NCI-H146 treated with DMSO at 0.1 percent for 48 hours (cell line): Measurements from ENCODE around the gene PCDHGC5.

Experiments
- DNase-seq: peaks from one replicate; lab custom pipeline; 2025; ENCODE audit not compliant: unreplicated experiment; lab: John Stamatoyannopoulos, UW

PCDHGC5 gene

DNA sequence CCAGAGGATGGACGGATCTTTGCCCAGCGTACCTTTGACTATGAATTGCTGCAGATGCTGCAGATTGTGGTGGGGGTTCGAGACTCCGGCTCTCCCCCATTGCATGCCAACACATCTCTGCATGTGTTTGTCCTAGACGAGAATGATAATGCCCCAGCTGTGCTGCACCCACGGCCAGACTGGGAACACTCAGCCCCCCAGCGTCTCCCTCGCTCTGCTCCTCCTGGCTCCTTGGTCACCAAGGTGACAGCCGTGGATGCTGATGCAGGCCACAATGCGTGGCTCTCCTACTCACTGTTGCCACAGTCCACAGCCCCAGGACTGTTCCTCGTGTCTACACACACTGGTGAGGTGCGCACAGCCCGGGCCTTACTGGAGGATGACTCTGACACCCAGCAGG, 1.9 kb downstream of the PCDHGC5 start:
- DNase-seq = no peak

DNA sequence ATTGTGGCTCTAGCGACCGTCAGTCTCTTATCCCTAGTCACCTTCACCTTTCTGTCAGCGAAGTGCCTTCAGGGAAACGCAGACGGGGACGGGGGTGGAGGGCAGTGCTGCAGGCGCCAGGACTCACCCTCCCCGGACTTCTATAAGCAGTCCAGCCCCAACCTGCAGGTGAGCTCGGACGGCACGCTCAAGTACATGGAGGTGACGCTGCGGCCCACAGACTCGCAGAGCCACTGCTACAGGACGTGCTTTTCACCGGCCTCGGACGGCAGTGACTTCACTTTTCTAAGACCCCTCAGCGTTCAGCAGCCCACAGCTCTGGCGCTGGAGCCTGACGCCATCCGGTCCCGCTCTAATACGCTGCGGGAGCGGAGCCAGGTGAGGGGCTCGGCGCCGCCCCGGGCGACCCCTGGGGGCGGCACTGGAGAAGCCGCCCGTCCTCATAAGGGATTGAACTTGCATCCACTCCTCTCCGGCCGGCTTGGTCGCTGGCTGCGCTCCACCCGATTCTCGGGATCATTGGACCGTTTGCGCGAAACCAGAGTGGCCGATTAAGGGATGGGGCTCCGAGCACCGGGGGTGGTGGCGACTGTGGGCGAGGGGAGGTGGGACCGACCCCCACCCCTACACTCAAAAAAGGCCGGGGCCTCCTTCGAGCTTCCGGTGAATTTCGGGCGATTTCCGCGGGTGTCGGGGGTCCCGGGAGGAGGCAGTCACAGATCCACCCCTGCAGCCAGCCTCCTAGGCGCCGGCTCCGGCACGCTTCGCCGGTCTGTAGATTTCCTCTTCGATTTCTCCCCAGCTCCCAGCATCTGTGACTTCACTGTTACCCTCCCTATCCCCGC, 2.7 kb downstream of the PCDHGC5 start:
- no peak for DNase-seq

DNA sequence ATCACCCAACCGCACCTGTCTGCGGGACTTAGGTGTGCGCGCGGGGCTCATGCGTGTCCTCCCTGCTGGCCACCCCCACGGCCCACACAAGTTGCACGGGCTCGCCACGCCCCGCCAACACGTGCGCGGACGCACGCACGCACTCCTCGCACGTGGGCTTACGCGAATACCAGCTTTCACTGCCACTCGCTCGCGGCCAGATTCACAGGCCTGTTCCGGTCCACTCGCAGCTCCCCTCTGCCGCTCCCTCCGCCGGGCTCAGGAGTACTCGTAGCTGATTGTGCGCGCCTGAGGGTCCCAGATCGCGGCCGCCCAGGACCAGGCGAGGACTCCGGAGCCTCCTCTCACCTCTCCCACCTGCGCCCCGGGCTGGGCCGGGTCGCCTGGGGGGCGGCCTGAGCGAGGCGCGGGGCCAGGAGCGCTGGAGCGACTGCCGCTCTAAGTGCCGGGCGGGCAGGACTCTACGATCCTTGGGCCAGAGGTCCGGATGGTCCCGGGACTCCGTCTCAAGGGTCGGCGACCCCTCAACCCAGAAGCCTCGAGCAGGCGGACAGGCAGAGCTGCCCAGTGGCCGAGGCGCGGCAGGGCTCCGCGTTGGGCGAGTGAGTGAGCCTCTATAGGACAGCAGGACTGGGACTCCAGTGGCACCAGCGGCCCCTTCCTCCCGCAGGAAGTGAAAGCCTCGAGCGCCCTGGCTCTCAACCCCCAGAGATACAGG, 3.4 kb downstream of the PCDHGC5 start:
- no peak for DNase-seq

- DNase-seq = no peak
Measured at GRCh38 chr5:141493500-141494422, 4.9 kb downstream of the PCDHGC5 start.

GRCh38 chr5:141494761-141495452, 6.0 kb downstream of the PCDHGC5 start:
- DNase-seq = no peak

DNA sequence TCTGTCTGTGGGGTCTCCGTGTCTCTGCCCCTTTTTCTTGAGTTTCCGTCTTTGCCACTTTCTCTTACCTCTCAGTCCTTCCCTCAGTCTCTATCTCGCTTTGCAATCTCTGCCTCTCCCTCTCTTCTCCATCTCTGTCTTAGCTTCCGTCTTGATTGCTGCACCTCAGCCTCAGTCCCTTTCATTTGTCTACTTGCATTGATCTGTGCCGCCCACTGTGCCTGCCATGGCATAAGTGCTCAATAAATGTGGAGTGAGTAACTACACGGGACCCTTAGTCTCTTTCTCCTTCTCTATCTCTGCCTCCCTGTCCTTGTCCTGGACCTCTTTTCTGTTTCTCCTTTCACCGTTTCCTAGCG, 6.6 kb downstream of the PCDHGC5 start:
- DNase-seq = no peak

DNA sequence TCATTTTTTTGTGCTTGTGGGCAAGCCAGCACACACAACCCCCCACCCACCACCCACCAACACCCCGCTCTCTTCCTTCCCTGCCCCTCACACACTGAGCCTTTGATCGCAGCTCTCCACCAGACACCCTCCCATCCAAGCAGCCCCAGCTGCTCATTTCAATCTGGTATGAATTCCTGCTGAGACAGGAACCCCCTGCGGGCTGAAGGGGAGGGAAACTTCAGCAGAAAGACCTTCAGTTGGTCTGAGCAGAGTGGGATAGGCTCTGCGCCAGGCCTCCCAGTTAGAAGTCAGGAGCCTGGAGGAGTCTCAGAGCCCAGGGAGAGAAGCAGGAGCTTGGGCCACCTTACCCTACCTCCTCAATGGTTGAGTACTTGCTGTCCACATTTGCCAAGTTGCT, 7.2 kb downstream of the PCDHGC5 start:
- peak; percentile 1 for DNase-seq

GRCh38 chr5:141501761-141502160, 12.9 kb downstream of the PCDHGC5 start:
- DNase-seq = no peak

DNA sequence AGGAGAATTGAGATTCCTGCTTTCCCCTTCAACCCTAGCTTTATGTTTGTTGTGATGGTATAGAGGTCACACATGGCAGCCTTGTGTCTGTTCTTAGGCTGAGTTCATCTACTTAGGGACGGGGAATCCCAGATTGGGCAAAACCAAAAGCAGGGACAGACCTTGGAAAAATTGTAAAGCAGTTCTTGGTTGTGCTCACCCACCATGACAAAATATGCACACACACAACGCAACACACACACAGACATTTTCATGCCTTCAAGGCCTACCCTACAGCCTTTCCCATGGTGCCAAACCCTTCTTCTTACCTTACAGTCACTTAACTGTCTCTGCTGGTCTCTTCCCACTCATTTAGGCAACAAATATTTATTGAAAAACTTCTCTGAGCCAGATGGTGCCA, 14.8 kb downstream of the PCDHGC5 start:
- no peak for DNase-seq

- DNase-seq = no peak
Measured at GRCh38 chr5:141504216-141504615, 15.3 kb downstream of the PCDHGC5 start.

DNA sequence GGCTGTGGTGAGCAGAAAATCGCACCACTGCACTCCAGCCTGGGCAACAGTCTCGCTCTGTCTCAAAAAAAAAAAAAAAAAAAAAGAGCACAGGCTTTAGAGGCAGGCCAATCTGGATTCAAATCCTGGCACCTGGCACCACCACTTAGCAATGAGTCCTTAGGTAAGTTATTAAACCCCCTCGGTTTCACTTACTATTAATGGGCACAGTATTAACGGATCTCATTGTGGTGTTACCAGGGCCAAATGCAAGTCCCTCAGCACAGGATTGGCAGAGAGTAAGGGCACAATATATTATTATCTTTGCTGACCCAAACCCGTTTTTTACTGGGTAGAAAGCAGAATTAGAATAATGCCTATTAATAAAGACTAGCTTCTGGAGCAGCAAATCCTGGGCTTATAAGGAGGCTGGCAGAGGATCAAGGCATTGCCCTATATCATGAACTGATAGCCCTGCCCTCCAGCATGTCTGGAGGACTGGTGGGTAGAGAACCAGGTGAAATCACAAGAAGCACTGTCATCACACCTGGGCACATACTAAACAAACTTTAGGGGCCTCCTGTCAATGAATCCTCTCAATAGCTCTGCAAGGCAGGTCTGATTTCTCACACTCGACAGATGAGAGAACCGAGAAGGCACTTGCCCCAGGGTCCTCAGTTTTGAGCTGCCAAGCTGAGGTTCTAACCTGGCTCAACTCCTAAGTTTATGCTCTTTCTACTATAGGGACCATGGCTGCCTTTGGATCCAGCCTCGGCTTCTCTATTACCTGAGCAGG, 17.7 kb downstream of the PCDHGC5 start:
- DNase-seq = no peak

GRCh38 chr5:141507387-141508091, 18.7 kb downstream of the PCDHGC5 start:
- DNase-seq = no peak

- DNase-seq = no peak
Measured at GRCh38 chr5:141508440-141508797, 19.5 kb downstream of the PCDHGC5 start.

- DNase-seq = no peak
Measured at GRCh38 chr5:141508798-141509611, 20.1 kb downstream of the PCDHGC5 start.

DNA sequence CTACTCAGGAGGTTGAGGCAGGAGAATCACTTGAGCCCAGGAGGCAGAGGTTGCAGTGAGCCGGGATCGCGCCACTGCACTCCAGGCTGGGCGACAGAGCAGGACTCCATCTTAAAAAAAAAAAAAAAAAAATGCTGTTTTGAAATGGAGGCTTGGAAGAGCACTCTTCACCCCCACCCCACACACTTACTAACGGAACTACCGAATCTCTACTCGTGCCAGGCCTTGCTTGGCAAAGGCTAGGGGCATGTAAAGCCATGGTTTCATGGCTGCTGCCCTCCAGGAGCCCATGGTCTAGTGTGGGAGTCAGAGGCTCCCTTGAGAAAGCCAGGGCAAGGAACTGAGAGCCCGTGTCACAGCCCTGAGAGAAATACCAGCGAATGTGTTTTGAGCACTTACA, 21.3 kb downstream of the PCDHGC5 start:
- no peak for DNase-seq

DNA sequence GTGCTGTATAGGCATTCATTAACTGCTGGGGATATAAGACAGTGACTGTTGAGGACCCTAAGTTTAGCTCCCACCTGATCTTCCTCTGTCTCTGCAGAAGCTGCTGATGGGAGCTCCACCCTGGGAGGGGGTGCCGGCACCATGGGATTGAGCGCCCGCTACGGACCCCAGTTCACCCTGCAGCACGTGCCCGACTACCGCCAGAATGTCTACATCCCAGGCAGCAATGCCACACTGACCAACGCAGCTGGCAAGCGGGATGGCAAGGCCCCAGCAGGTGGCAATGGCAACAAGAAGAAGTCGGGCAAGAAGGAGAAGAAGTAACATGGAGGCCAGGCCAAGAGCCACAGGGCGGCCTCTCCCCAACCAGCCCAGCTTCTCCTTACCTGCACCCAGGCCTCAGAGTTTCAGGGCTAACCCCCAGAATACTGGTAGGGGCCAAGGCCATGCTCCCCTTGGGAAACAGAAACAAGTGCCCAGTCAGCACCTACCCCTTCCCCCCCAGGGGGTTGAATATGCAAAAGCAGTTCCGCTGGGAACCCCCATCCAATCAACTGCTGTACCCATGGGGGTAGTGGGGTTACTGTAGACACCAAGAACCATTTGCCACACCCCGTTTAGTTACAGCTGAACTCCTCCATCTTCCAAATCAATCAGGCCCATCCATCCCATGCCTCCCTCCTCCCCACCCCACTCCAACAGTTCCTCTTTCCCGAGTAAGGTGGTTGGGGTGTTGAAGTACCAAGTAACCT, 22.1 kb downstream of the PCDHGC5 start:
- DNase-seq = no peak

GRCh38 chr5:141511771-141512325, 23.0 kb downstream of the PCDHGC5 start:
- DNase-seq = no peak
